Duodenal mucosa (tissue), 2 donors: ENCODE data around the gene IL11RA.

Source experiments
- H3K27ac ChIP-seq: one replicate; pipeline ENCODE4 v1.7.0; 2013; ENCODE audit warnings: low read depth, low read length
- H3K27me3 ChIP-seq, 2 donors: one replicate each; pipeline ENCODE4 v1.7.0; 2013; ENCODE audit warnings: low read length in 2 of 2, control low read depth in 1 of 2; ENCODE audit not compliant: insufficient read depth in 2 of 2, control insufficient read depth in 1 of 2
- H3K36me3 ChIP-seq, 2 donors: one replicate each; pipeline ENCODE4 v1.7.0; 2013; ENCODE audit warnings: low read length in 2 of 2, control low read depth in 1 of 2; ENCODE audit not compliant: insufficient read depth in 2 of 2, control insufficient read depth in 1 of 2
- H3K4me1 ChIP-seq, 2 donors: one replicate each; pipeline ENCODE4 v1.7.0; 2013; ENCODE audit warnings: low read length in 2 of 2, control low read depth in 1 of 2; ENCODE audit not compliant: insufficient read depth in 2 of 2, control insufficient read depth in 1 of 2
- H3K4me3 ChIP-seq, 2 donors: one replicate each; pipeline ENCODE4 v1.7.0; 2013; ENCODE audit warnings: low read length in 2 of 2, low read depth in 1 of 2
- H3K9ac ChIP-seq, 2 donors: one replicate each; pipeline ENCODE4 v1.7.0; 2013; ENCODE audit warnings: low read length in 2 of 2, low read depth in 1 of 2
- H3K9me3 ChIP-seq, 2 donors: one replicate each; pipeline ENCODE4 v1.7.0; 2013; ENCODE audit warnings: low read length in 2 of 2, control low read depth in 1 of 2; ENCODE audit not compliant: control insufficient read depth in 1 of 2

Gene IL11RA

DNA sequence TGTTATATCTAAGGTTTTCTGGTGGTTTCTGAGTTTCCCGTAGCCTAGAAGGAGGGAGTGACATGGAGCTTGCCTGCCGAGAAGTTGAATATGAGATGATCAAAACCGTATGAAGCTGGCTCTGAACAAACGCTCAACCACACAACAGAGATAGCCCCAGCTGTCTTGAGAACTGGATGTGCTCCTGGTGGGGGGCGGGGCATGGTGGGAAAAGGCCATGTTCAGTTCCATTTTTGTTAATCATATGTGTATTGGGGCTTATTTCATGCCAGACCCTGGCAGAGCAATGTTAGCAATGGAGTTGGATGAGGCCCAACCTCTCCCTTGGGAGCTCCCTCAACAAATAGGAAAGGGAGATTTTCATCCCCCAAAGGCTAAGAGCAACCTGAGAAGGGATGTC is 34.2 kb downstream of the IL11RA start:
- Histone ChIP-seq H3K36me3 (no peaks in the 10 kb centered on the region), H3K4me3 (no peak overlapping the region), H3K27me3 (no peaks in the 10 kb centered on the region), H3K9ac (no peak overlapping the region), H3K27ac (no peak overlapping the region), H3K4me1 (peaks cover 8 to 12% of the 10 kb centered on the region in 2 donors), H3K9me3 (no peaks in the 10 kb centered on the region)

- Histone ChIP-seq H3K36me3 (no peaks in the 10 kb centered on the region), H3K27me3 (no peaks in the 10 kb centered on the region), H3K9ac (no peak overlapping the region), H3K4me1 (peaks cover 8 to 12% of the 10 kb centered on the region in 2 donors), H3K27ac (no peak overlapping the region), H3K4me3 (no peak overlapping the region), H3K9me3 (no peaks in the 10 kb centered on the region)
Measured at GRCh38 chr9:34686732-34687131, 34.7 kb downstream of the IL11RA start.

- Histone ChIP-seq H3K4me1 (peaks cover 8 to 12% of the 10 kb centered on the region in 2 donors), H3K27ac (no peak overlapping the region), H3K27me3 (no peaks in the 10 kb centered on the region), H3K9me3 (no peaks in the 10 kb centered on the region), H3K36me3 (no peaks in the 10 kb centered on the region), H3K4me3 (no peak overlapping the region), H3K9ac (no peak overlapping the region)
Measured at GRCh38 chr9:34687276-34688030, 35.5 kb downstream of the IL11RA start.

GRCh38 chr9:34688329-34689115 is 36.5 kb downstream of the IL11RA start:
- H3K9me3 ChIP-seq, result no peaks in the 10 kb centered on the region
- H3K36me3 ChIP-seq, result no peaks in the 10 kb centered on the region
- no peak overlapping the region for H3K9ac ChIP-seq
- H3K4me3 ChIP-seq, result no peak overlapping the region
- H3K27ac ChIP-seq, result no peak overlapping the region
- H3K4me1 ChIP-seq, result peaks cover 8 to 12% of the 10 kb centered on the region in 2 donors
- H3K27me3 ChIP-seq, result no peaks in the 10 kb centered on the region

- no peaks in the 10 kb centered on the region for H3K36me3 ChIP-seq
- no peaks in the 10 kb centered on the region for H3K27me3 ChIP-seq
- no peak overlapping the region for H3K27ac ChIP-seq
- no peaks in the 10 kb centered on the region for H3K9me3 ChIP-seq
- peaks cover 8 to 12% of the 10 kb centered on the region in 2 donors for H3K4me1 ChIP-seq
- no peak overlapping the region for H3K9ac ChIP-seq
- H3K4me3 ChIP-seq, result no peak overlapping the region
Measured at GRCh38 chr9:34689116-34689470, 37.1 kb downstream of the IL11RA start.

DNA sequence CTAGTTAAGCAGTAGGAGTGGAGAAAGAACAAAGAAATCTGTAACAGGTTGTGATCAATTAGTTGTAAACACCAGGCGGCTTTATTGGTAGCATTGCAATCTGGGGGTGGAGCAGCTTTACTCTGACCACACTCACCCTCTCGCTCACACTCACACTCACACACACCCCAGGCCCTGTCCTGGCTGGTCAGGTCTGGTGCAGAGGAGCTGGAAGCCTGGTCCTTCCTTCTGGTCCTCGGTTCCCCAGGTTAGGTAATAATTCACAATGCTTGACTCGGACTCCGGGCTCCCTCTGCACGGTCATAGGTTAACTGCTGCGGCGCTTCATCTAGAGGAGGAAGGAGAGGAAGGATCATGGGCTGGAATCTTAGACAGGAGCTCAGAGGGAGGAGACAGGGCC is 37.5 kb downstream of the IL11RA start:
- Histone ChIP-seq H3K4me1 (peaks cover 8 to 12% of the 10 kb centered on the region in 2 donors), H3K27ac (no peak overlapping the region), H3K36me3 (no peaks in the 10 kb centered on the region), H3K27me3 (no peaks in the 10 kb centered on the region), H3K4me3 (no peak overlapping the region), H3K9ac (no peak overlapping the region), H3K9me3 (no peaks in the 10 kb centered on the region)

DNA sequence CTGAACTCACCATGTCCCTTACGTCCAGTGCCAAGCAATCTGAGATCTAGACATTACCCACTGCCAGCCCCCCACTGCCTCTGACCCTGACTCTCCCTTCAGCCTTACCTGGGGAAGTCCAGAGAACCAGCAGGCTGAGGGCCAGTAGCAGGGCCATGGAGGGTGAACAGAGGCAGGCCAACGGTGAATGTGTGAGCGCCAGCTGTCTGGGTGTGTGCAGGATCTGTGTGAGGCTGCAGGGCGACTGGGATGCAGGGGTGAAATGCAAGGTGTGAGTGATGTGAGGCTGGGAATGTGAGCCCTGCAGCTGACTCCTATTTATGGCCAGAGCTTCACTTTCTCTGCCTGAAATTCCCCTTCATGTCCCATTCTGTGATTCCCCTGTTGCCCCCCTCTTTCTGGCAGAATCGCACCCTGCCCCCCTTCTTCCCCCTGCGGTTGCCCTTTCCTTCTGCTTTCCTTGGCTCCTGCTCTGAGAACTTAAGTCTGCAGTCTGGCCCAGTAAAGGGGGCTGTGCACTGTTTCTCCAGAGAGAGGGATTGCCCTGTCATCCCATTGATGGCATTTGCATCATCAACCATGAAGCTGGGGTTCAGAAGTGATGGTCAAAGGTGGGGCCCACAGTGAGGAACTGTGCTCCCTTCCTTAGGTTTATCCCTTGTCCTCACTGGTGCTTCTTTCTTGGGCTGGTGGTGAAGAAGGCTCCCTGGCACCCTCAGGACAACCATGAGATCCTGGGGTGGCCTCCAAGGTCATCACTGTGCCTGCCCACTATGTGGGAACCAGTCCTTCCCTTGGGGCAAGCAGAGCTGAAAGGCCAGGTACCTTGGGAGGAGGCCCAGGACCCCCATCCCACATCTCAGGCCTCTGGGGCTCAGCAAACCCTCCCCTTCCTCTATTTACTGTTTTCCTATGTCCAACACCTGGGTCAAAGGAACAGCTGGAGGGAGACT is 39.3 kb downstream of the IL11RA start, which contains the start of gene CCL19:
Gene CCL19, minus strand, starts transcription at position 294 of the 953 bp plus-strand sequence. Its CDS starts 137 bp downstream, at position 157.
- no peaks in the 10 kb centered on the region for H3K36me3 ChIP-seq
- H3K4me1 ChIP-seq, result peaks cover 8 to 12% of the 10 kb centered on the region in 2 donors
- no peak within 1 kb of the TSS for H3K9ac ChIP-seq
- no peaks in the 10 kb centered on the region for H3K27me3 ChIP-seq
- no peak within 1 kb of the TSS for H3K27ac ChIP-seq
- no peaks in the 10 kb centered on the region for H3K9me3 ChIP-seq
- no peak within 1 kb of the TSS for H3K4me3 ChIP-seq

- H3K27ac ChIP-seq, result no peak overlapping the region
- H3K27me3 ChIP-seq, result no peaks in the 10 kb centered on the region
- H3K9me3 ChIP-seq, result no peaks in the 10 kb centered on the region
- no peak overlapping the region for H3K4me3 ChIP-seq
- H3K4me1 ChIP-seq, result peaks cover 8 to 12% of the 10 kb centered on the region in 2 donors
- no peak overlapping the region for H3K9ac ChIP-seq
- H3K36me3 ChIP-seq, result no peaks in the 10 kb centered on the region
Measured at GRCh38 chr9:34691936-34692315, 39.9 kb downstream of the IL11RA start.

DNA sequence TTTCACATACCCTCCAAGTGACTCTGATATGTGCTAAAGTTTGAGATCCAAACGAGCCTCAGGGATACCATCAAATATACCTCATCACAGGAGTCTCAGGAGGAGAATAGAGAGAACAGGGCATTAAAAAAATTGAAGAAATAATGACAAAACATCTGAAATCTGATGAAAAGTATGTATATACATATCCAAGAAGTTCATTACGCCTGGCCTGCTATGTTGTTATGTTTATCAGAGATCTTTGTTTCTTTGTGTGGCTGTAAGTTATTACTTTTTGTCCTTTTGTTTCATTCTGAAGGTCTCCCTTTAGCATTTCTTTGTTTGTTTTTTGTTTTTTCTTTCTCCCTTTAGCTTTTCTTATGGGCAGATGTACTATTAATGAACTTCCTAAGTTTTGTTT is 41.6 kb downstream of the IL11RA start:
- peaks cover 8 to 9% of the 10 kb centered on the region in 2 donors for H3K4me1 ChIP-seq
- H3K27me3 ChIP-seq, result no peaks in the 10 kb centered on the region
- H3K4me3 ChIP-seq, result no peak overlapping the region
- no peaks in the 10 kb centered on the region for H3K36me3 ChIP-seq
- no peaks in the 10 kb centered on the region for H3K9me3 ChIP-seq
- H3K27ac ChIP-seq, result no peak overlapping the region
- no peak overlapping the region for H3K9ac ChIP-seq
